Measurements from ENCODE around the gene DOP1A. TPM values are rescaled to one million over a fixed set of nuclear protein-coding genes. Genes with fewer than 3 reads are reported as not detected.

The DOP1A gene
- polyA plus RNA-seq, 3 donors from 2014 or later: 2.3 to 4.7 (median 3.0) TPM

- H3K4me3 Mint-ChIP-seq: no peak overlapping the region
- peaks cover 12 to 51% (median 27%) of the 10 kb centered on the region in 3 donors for H3K36me3 Mint-ChIP-seq
- no peaks in the 10 kb centered on the region for H3K9me3 Mint-ChIP-seq
- no peaks in the 10 kb centered on the region for H3K4me1 Mint-ChIP-seq
- no peaks in the 10 kb centered on the region for H3K27me3 Mint-ChIP-seq (ENCODE audit: low read depth in 3 of 3)
- no peak overlapping the region for H3K27ac Mint-ChIP-seq
- no peak for DNase-seq
Measured at GRCh38 chr6:83132121-83132520, 64.7 kb downstream of the DOP1A start.

- Mint-ChIP-seq H3K9me3 (no peaks in the 10 kb centered on the region), H3K27ac (no peak overlapping the region), H3K36me3 (peaks cover 27 to 39% (median 28%) of the 10 kb centered on the region in 3 donors)
Measured at GRCh38 chr6:83138118-83138722, 70.7 kb downstream of the DOP1A start.

GRCh38 chr6:83138758-83139157 is 71.3 kb downstream of the DOP1A start:
- Mint-ChIP-seq H3K27ac (no peak overlapping the region), H3K27me3 (ENCODE audit: low read depth in 3 of 3) (peaks cover 0 to 2% (median 0%) of the 10 kb centered on the region in 3 donors), H3K4me1 (no peaks in the 10 kb centered on the region), H3K4me3 (no peak overlapping the region), H3K36me3 (peaks cover 31 to 44% (median 33%) of the 10 kb centered on the region in 3 donors), H3K9me3 (no peaks in the 10 kb centered on the region)
- DNase-seq: no peak

More at GRCh38 chr6:83138118-83138722, 70.7 kb downstream of the DOP1A start:
- Mint-ChIP-seq H3K27me3 (ENCODE audit: low read depth in 3 of 3) (peaks cover 0 to 2% (median 0%) of the 10 kb centered on the region in 3 donors), H3K4me1 (no peaks in the 10 kb centered on the region), H3K4me3 (no peak overlapping the region)
- no peak for DNase-seq

GRCh38 chr6:83151114-83151513 is 83.6 kb downstream of the DOP1A start:
- H3K4me1 Mint-ChIP-seq: no peaks in the 10 kb centered on the region
- peaks cover 6 to 40% (median 21%) of the 10 kb centered on the region in 3 donors for H3K36me3 Mint-ChIP-seq
- no peaks in the 10 kb centered on the region for H3K27me3 Mint-ChIP-seq (ENCODE audit: low read depth in 3 of 3)
- H3K4me3 Mint-ChIP-seq: no peak overlapping the region
- DNase-seq: no peak
- H3K27ac Mint-ChIP-seq: no peak overlapping the region
- no peaks in the 10 kb centered on the region for H3K9me3 Mint-ChIP-seq

GRCh38 chr6:83152913-83153312 is 85.4 kb downstream of the DOP1A start:
- H3K9me3 Mint-ChIP-seq: no peaks in the 10 kb centered on the region
- H3K36me3 Mint-ChIP-seq: peaks cover 8 to 47% (median 26%) of the 10 kb centered on the region in 3 donors
- no peak for DNase-seq
- H3K4me1 Mint-ChIP-seq: no peaks in the 10 kb centered on the region
- H3K27me3 Mint-ChIP-seq (ENCODE audit: low read depth in 3 of 3): no peaks in the 10 kb centered on the region
- H3K4me3 Mint-ChIP-seq: no peak overlapping the region
- no peak overlapping the region for H3K27ac Mint-ChIP-seq

GRCh38 chr6:83153883-83154521 is 86.5 kb downstream of the DOP1A start:
- H3K9me3 Mint-ChIP-seq: no peaks in the 10 kb centered on the region

GRCh38 chr6:83155794-83156193 is 88.3 kb downstream of the DOP1A start:
- Mint-ChIP-seq H3K9me3 (no peaks in the 10 kb centered on the region), H3K4me1 (no peaks in the 10 kb centered on the region), H3K27ac (no peak overlapping the region), H3K4me3 (no peak overlapping the region), H3K27me3 (ENCODE audit: low read depth in 3 of 3) (no peaks in the 10 kb centered on the region), H3K36me3 (peaks cover 9 to 53% (median 30%) of the 10 kb centered on the region in 3 donors)
- DNase-seq: no peak

More at GRCh38 chr6:83153883-83154521, 86.5 kb downstream of the DOP1A start:
- Mint-ChIP-seq H3K27me3 (ENCODE audit: low read depth in 3 of 3) (no peaks in the 10 kb centered on the region), H3K27ac (no peak overlapping the region), H3K36me3 (peaks cover 8 to 46% (median 22%) of the 10 kb centered on the region in 3 donors), H3K4me1 (no peaks in the 10 kb centered on the region), H3K4me3 (no peak overlapping the region)
- DNase-seq: no peak

GRCh38 chr6:83160167-83160566 is 92.7 kb downstream of the DOP1A start:
- Mint-ChIP-seq H3K27ac (no peak overlapping the region), H3K36me3 (peaks cover 26 to 55% (median 43%) of the 10 kb centered on the region in 3 donors), H3K4me1 (no peaks in the 10 kb centered on the region), H3K4me3 (no peak overlapping the region), H3K9me3 (no peaks in the 10 kb centered on the region), H3K27me3 (ENCODE audit: low read depth in 3 of 3) (peaks cover 0 to 1% (median 0%) of the 10 kb centered on the region in 3 donors)
- DNase-seq: no peak

- H3K27me3 Mint-ChIP-seq (ENCODE audit: low read depth in 3 of 3): peaks cover 0 to 1% (median 0%) of the 10 kb centered on the region in 3 donors
Measured at GRCh38 chr6:83167726-83168278, 100.3 kb downstream of the DOP1A start.

GRCh38 chr6:83168556-83168955 is 101.1 kb downstream of the DOP1A start:
- H3K36me3 Mint-ChIP-seq: peaks cover 25 to 69% (median 37%) of the 10 kb centered on the region in 3 donors
- H3K4me1 Mint-ChIP-seq: no peaks in the 10 kb centered on the region
- H3K9me3 Mint-ChIP-seq: no peaks in the 10 kb centered on the region
- no peak for DNase-seq
- no peak overlapping the region for H3K4me3 Mint-ChIP-seq
- H3K27me3 Mint-ChIP-seq (ENCODE audit: low read depth in 3 of 3): peaks cover 0 to under 1% (median 0%) of the 10 kb centered on the region in 3 donors
- peak overlapping the region in 1 of 6 donors; percentile 5 for H3K27ac Mint-ChIP-seq

More at GRCh38 chr6:83167726-83168278, 100.3 kb downstream of the DOP1A start:
- Mint-ChIP-seq H3K27ac (peak overlapping the region in 2 of 6 donors; percentile 23 to 28), H3K4me1 (no peaks in the 10 kb centered on the region), H3K4me3 (no peak overlapping the region), H3K36me3 (peaks cover 20 to 64% (median 40%) of the 10 kb centered on the region in 3 donors), H3K9me3 (no peaks in the 10 kb centered on the region)
- no peak for DNase-seq

- H3K4me1 Mint-ChIP-seq: no peaks in the 10 kb centered on the region
Measured at GRCh38 chr6:83169106-83169505, 101.6 kb downstream of the DOP1A start.

GRCh38 chr6:83169511-83169910 is 102.0 kb downstream of the DOP1A start:
- Mint-ChIP-seq H3K4me3 (no peak overlapping the region), H3K4me1 (no peaks in the 10 kb centered on the region), H3K9me3 (no peaks in the 10 kb centered on the region), H3K27me3 (ENCODE audit: low read depth in 3 of 3) (no peaks in the 10 kb centered on the region), H3K27ac (no peak overlapping the region), H3K36me3 (peaks cover 19 to 67% (median 28%) of the 10 kb centered on the region in 3 donors)
- DNase-seq: no peak

More at GRCh38 chr6:83169106-83169505, 101.6 kb downstream of the DOP1A start:
- Mint-ChIP-seq H3K36me3 (peaks cover 20 to 67% (median 32%) of the 10 kb centered on the region in 3 donors), H3K27me3 (ENCODE audit: low read depth in 3 of 3) (no peaks in the 10 kb centered on the region), H3K9me3 (no peaks in the 10 kb centered on the region), H3K27ac (peak overlapping the region in 1 of 6 donors; percentile 10), H3K4me3 (no peak overlapping the region)
- DNase-seq: no peak

GRCh38 chr6:83176246-83176645 is 108.8 kb downstream of the DOP1A start:
- peak overlapping the region in 1 of 6 donors; percentile 69 for H3K27ac Mint-ChIP-seq
- H3K4me3 Mint-ChIP-seq: no peak overlapping the region
- no peaks in the 10 kb centered on the region for H3K4me1 Mint-ChIP-seq
- no peak for DNase-seq
- H3K36me3 Mint-ChIP-seq: peaks cover 15 to 56% (median 26%) of the 10 kb centered on the region in 3 donors
- H3K9me3 Mint-ChIP-seq: no peaks in the 10 kb centered on the region
- H3K27me3 Mint-ChIP-seq (ENCODE audit: low read depth in 3 of 3): no peaks in the 10 kb centered on the region

- H3K4me3 Mint-ChIP-seq: no peak overlapping the region
- no peak overlapping the region for H3K27ac Mint-ChIP-seq
- H3K9me3 Mint-ChIP-seq: no peaks in the 10 kb centered on the region
- H3K27me3 Mint-ChIP-seq (ENCODE audit: low read depth in 3 of 3): no peaks in the 10 kb centered on the region
- H3K4me1 Mint-ChIP-seq: no peaks in the 10 kb centered on the region
- H3K36me3 Mint-ChIP-seq: peaks cover 18 to 61% (median 28%) of the 10 kb centered on the region in 3 donors
- DNase-seq: no peak
Measured at GRCh38 chr6:83180426-83180950, 113.0 kb downstream of the DOP1A start.
